Adrenal gland (tissue), 12 donors: Measurements from ENCODE around the gene PAQR9. TPM values are rescaled to one million over a fixed set of nuclear protein-coding genes. Genes with fewer than 3 reads are reported as not detected.

ENCODE experiments used
- DNase-seq, 7 donors: peaks; one replicate each; pipeline ENCODE4 v3.0.0-alpha.2; 2019 to 2020
- H3K27ac ChIP-seq, 5 donors: fragments of 200-600 bp; sonication (generic) in 4 of 5; 1 replicate in 3 of 5; 2 replicates in 2 of 5; pipeline versions ENCODE4 v1.5.1 to v1.8.0; 2016 to 2020; ENCODE audit warnings: mild to moderate bottlenecking in 1 of 5
- H3K27me3 ChIP-seq: fragments of 200-600 bp; 2 replicates; pipeline ENCODE4 v1.8.0; 2021
- H3K36me3 ChIP-seq, 2 donors: fragments of 200-600 bp; replicated peaks in 1 of 2; 1 replicate in 1 of 2; 2 replicates in 1 of 2; pipeline versions ENCODE4 v1.5.1 to v1.8.0; 2018 to 2022
- H3K4me1 ChIP-seq, 2 donors: fragments of 200-600 bp; replicated peaks in 1 of 2; 1 replicate in 1 of 2; 2 replicates in 1 of 2; pipeline versions ENCODE4 v1.5.1 to v1.8.0; 2018 to 2021
- H3K4me3 ChIP-seq, 4 donors: fragments of 200-600 bp; sonication (generic) in 3 of 4; one replicate each; pipeline ENCODE4 v1.5.1; 2016 to 2018
- H3K9me3 ChIP-seq, 3 donors: fragments of 200-600 bp; sonication (generic) in 1 of 3; replicated peaks in 1 of 3; 1 replicate in 2 of 3; 2 replicates in 1 of 3; pipeline versions ENCODE4 v1.5.1 to v1.8.0; 2016 to 2021
- CTCF ChIP-seq, 6 experiments: fragments of 450-650 bp in 4 of 6; fragments of 200-600 bp in 2 of 6; sonication (generic) in 1 of 6; IDR thresholded peaks; 1 replicate in 5 of 6; 2 replicates in 1 of 6; pipeline versions ENCODE4 v1.5.1 to v1.8.0; 2016 to 2021; ENCODE audit warnings: antibody characterized with exemption in 6 of 6, mild to moderate bottlenecking in 2 of 6, moderate library complexity in 1 of 6
- POLR2A ChIP-seq, 2 donors: fragments of 450-650 bp; IDR thresholded peaks; one replicate each; pipeline ENCODE4 v1.6.1; 2017; ENCODE audit warnings: antibody characterized with exemption in 2 of 2, mild to moderate bottlenecking in 2 of 2, moderate library complexity in 1 of 2
- WGBS, 4 donors: extraction: QIAGEN DNeasy Blood & Tissue Kit in 2 of 4; methylation state at CpG; one replicate each; pipeline versions ENCODE4 v1.1.5 to v1.1.7; 2013 to 2017; 5-methylcytosine and 5-hydroxymethylcytosine counted together
- intact Hi-C, 2 donors: fragments of 100-400 bp; cut with DNase I; formaldehyde crosslinking; loops; one replicate each; pipeline versions ENCODE4 v1.14.1 to v1.15.0; 2022 to 2023
- polyA plus RNA-seq, 3 donors: library from polyadenylated mRNA; stranded (reverse); fragments of 200-250 nt in 2 of 3; fragments of 350-450 nt in 1 of 3; fragmentation: Illumina TruSeq in 1 of 3; extraction: RNeasy Lipid Tissue Mini Kit (QIAGEN cat#74804) in 1 of 3; gene quantifications; one replicate each; pipeline ENCODE4 v1.2.3, GENCODE V29; 2013 to 2014
- total RNA-seq, 9 donors: library from RNA; depleted of rRNA in 4 of 9; stranded (reverse); fragments of >200 nt in 4 of 9; fragments of 120-200 nt in 1 of 9; fragmentation: NEBNext Ultra II Directional in 1 of 9; extraction: Animal tissue kit (Norgen Biotek cat#: 25700) in 1 of 9; gene quantifications; one replicate each; pipeline versions ENCODE4 v1.1.0 to v1.2.4, GENCODE V29; 2013 to 2023
- donor health status: healthy with polysubstance abuse.
- donor health status: Bipolar disorder and iron deficiency.
- donor health status: DM: yes; HTN: yes; CAD: no.
- donor health status: DM: no; HTN: no; CAD: no.
- donor health status: DM: no; HTN: no; CAD: no.
- donor health status: DM: yes; HTN: yes; CAD: no.

The PAQR9 gene
- total and polyA plus RNA-seq, 12 donors, result 0.13 to 3.7 (median 0.20) TPM; not detected in 6

- H3K4me3 ChIP-seq, result no peak overlapping the region
- no peak for DNase-seq
Measured at GRCh38 chr3:142923694-142924093, 39.8 kb downstream of the PAQR9 start.

GRCh38 chr3:142916605-142917004 lies 46.9 kb downstream of the PAQR9 start:
- Histone ChIP-seq H3K4me3 (no peak overlapping the region), H3K9me3 (no peaks in the 10 kb centered on the region), H3K27ac (no peak overlapping the region), H3K36me3 (no peaks in the 10 kb centered on the region), H3K4me1 (no peaks in the 10 kb centered on the region), H3K27me3 (no peaks in the 10 kb centered on the region)
- 71 to 82% (median 78%) methylated on average over 2 of the region's 2 CpGs for WGBS, 4 donors
- no peak for DNase-seq
- TF ChIP-seq POLR2A (IDR thresholded peaks at IDR 0.05), result no peak
- TF ChIP-seq CTCF (IDR thresholded peaks at IDR 0.05), result no peak
- intact Hi-C loops, result no loop called here

More at GRCh38 chr3:142923694-142924093, 39.8 kb downstream of the PAQR9 start:
- Histone ChIP-seq H3K9me3 (no peaks in the 10 kb centered on the region), H3K4me1 (no peaks in the 10 kb centered on the region), H3K27ac (no peak overlapping the region), H3K36me3 (no peaks in the 10 kb centered on the region), H3K27me3 (no peaks in the 10 kb centered on the region)
- intact Hi-C loops, result no loop called here
- no peak for TF ChIP-seq POLR2A (IDR thresholded peaks at IDR 0.05)
- TF ChIP-seq CTCF (IDR thresholded peaks at IDR 0.05), result no peak

GRCh38 chr3:142915636-142916035 lies 47.8 kb downstream of the PAQR9 start:
- Histone ChIP-seq H3K27ac (no peak overlapping the region), H3K36me3 (no peaks in the 10 kb centered on the region), H3K9me3 (no peaks in the 10 kb centered on the region), H3K27me3 (no peaks in the 10 kb centered on the region), H3K4me1 (no peaks in the 10 kb centered on the region), H3K4me3 (no peak overlapping the region)
- DNase-seq, result no peak
- no peak for TF ChIP-seq CTCF (IDR thresholded peaks at IDR 0.05)
- TF ChIP-seq POLR2A (IDR thresholded peaks at IDR 0.05), result no peak
- WGBS, 4 donors, result 83 to 94% (median 85%) methylated on average over 3 of the region's 3 CpGs
- intact Hi-C loops, result no loop called here

- no peak for TF ChIP-seq CTCF (IDR thresholded peaks at IDR 0.05)
- TF ChIP-seq POLR2A (IDR thresholded peaks at IDR 0.05), result no peak
- Histone ChIP-seq H3K9me3 (no peaks in the 10 kb centered on the region), H3K27me3 (no peaks in the 10 kb centered on the region), H3K4me1 (no peaks in the 10 kb centered on the region), H3K36me3 (no peaks in the 10 kb centered on the region), H3K4me3 (no peak overlapping the region), H3K27ac (no peak overlapping the region)
- 54 to 62% (median 60%) methylated on average over 3 of the region's 3 CpGs for WGBS, 4 donors
- intact Hi-C loops, result no loop called here
- no peak for DNase-seq
Measured at GRCh38 chr3:142914286-142914811, 49.1 kb downstream of the PAQR9 start.
